ENCODE results near the gene NLGN1. TPM values are rescaled to one million over a fixed set of nuclear protein-coding genes. Genes with fewer than 3 reads are reported as not detected.

The NLGN1 gene
- total and polyA plus RNA-seq, 5 donors from 2014 or later: not detected

DNA sequence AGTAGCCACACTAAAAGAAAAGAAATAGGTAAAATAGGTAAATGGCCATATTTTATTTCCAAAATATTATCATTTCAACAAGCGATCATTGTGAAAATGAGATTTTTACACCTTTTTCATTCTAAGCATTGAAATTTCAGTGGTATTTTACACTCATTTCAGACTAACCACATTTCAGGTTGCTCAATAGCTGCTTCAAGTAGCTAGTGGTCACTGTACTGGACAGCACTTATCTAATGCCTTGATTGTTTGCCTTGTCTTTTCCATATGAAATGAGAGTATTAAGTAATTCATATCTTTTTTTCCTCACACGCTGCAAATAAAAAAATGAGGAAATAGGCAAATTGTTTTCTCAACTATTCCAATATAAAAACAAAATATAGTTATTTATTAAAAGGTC, 332.8 kb downstream of the NLGN1 start:
- Mint-ChIP-seq H3K27me3 (no peaks in the 10 kb centered on the region), H3K4me3 (no peak overlapping the region), H3K4me1 (no peaks in the 10 kb centered on the region), H3K36me3 (no peaks in the 10 kb centered on the region), H3K9me3 (peaks cover 0 to 9% (median 1%) of the 10 kb centered on the region in 7 donors), H3K27ac (no peak overlapping the region)
- Histone ChIP-seq H3K27me3 (ENCODE audit: control insufficient read depth, insufficient read depth, low read length) (no peaks in the 10 kb centered on the region), H3K27ac (ENCODE audit: insufficient read depth, low read length, poor library complexity, severe bottlenecking) (no peak overlapping the region), H3K4me1 (ENCODE audit: control insufficient read depth, insufficient read depth, low read length, poor library complexity, severe bottlenecking) (no peaks in the 10 kb centered on the region), H3K9me3 (ENCODE audit: control insufficient read depth in 2 of 2, low read length in 2 of 2) (no peaks in the 10 kb centered on the region), H3K36me3 (ENCODE audit: control insufficient read depth, insufficient read depth, low read length) (no peaks in the 10 kb centered on the region), H3K4me3 (ENCODE audit: low read depth, low read length) (no peak overlapping the region)
- ATAC-seq (ENCODE audit: low read depth in 2 of 2) (no peak), DNase-seq (no peak)

DNA sequence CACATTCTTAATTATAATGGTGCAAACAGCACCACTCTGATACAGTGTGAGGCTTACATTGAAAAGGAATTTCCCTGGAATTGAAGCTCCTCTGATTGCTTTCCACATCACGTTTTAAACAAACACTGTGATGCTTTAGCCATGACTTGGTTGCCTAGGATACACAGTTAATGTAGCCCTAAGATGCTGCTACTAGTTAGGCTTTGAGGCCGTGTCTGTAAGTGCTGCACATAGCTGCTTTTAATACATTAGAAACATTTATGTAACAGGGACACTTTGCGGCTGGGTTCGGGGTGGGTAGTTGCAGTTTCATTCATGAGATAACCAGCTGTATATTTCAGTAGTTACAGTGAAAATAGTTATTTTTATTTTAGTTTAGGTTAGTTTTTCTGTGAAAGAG, 334.7 kb downstream of the NLGN1 start:
- no peaks in the 10 kb centered on the region for H3K36me3 ChIP-seq (ENCODE audit: control insufficient read depth, insufficient read depth, low read length)
- Mint-ChIP-seq H3K27me3 (no peaks in the 10 kb centered on the region), H3K27ac (no peak overlapping the region), H3K9me3 (peaks cover 0 to 6% (median 2%) of the 10 kb centered on the region in 7 donors), H3K4me1 (no peaks in the 10 kb centered on the region), H3K4me3 (no peak overlapping the region), H3K36me3 (no peaks in the 10 kb centered on the region)
- ATAC-seq (ENCODE audit: low read depth in 2 of 2): no peak
- no peak overlapping the region for H3K4me3 ChIP-seq (ENCODE audit: low read depth, low read length)
- no peaks in the 10 kb centered on the region for H3K9me3 ChIP-seq (ENCODE audit: control insufficient read depth in 2 of 2, low read length in 2 of 2)
- no peaks in the 10 kb centered on the region for H3K4me1 ChIP-seq (ENCODE audit: control insufficient read depth, insufficient read depth, low read length, poor library complexity, severe bottlenecking)
- H3K27ac ChIP-seq (ENCODE audit: insufficient read depth, low read length, poor library complexity, severe bottlenecking): no peak overlapping the region
- no peaks in the 10 kb centered on the region for H3K27me3 ChIP-seq (ENCODE audit: control insufficient read depth, insufficient read depth, low read length)
- no peak for DNase-seq

DNA sequence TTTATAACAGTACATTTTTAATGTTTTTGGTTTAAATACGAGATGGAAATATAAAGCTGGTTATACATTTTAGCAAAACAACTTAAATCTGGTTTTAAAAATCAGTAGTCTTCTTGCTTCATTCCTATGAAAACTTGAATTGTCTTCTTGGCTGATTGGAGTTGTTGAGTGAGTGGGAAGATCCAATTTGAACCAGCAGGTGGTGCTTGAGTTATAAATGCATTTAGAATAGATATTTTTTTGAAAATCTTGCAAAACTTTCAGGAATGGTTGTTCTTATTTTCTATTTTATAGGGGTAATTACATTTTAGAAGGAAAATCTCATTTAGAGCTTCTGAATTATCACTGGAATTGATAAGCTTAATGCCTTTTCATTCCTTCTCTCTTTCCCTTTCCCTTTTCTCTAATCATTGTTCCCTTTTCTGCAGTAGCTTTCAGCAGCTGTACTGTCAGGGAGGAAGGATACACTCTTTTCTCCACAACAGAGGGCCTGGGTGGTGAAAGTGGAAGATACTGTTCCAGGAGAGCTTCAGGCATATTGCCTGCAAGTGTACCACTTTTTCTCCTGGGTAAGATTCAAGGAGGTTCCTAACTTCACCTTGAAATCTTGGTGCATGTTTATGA, 335.6 kb downstream of the NLGN1 start:
- no peak for DNase-seq
- ATAC-seq (ENCODE audit: low read depth in 2 of 2): no peak
- no peak overlapping the region for H3K27ac Mint-ChIP-seq

DNA sequence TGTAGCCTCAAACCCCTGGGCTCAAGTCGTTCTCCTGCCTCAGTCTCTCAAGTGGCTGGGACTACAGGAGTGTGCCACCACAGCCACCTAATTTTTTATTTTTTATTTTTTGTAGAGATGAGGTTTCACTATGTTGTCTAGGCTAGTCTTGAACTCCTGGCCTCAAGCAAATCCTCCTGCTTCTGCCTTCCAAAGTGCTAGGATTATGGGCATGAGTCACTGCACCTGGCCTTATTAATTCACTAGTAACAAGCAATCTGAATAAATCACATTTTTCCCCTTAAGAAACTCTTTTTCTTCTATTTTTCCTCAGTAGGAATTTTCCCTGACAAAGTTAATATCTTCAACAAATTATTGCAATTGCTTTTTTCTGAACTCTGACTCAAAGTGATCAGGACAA, 336.9 kb downstream of the NLGN1 start:
- Mint-ChIP-seq H3K4me3 (no peak overlapping the region), H3K36me3 (no peaks in the 10 kb centered on the region), H3K27me3 (no peaks in the 10 kb centered on the region), H3K27ac (no peak overlapping the region), H3K9me3 (peaks cover 0 to 14% (median 3%) of the 10 kb centered on the region in 7 donors), H3K4me1 (no peaks in the 10 kb centered on the region)
- Histone ChIP-seq H3K9me3 (ENCODE audit: control insufficient read depth in 2 of 2, low read length in 2 of 2) (no peaks in the 10 kb centered on the region), H3K27ac (ENCODE audit: insufficient read depth, low read length, poor library complexity, severe bottlenecking) (no peak overlapping the region), H3K4me1 (ENCODE audit: control insufficient read depth, insufficient read depth, low read length, poor library complexity, severe bottlenecking) (no peaks in the 10 kb centered on the region), H3K36me3 (ENCODE audit: control insufficient read depth, insufficient read depth, low read length) (no peaks in the 10 kb centered on the region), H3K4me3 (ENCODE audit: low read depth, low read length) (no peak overlapping the region), H3K27me3 (ENCODE audit: control insufficient read depth, insufficient read depth, low read length) (no peaks in the 10 kb centered on the region)
- ATAC-seq (ENCODE audit: low read depth in 2 of 2) (no peak), DNase-seq (no peak)

More for the DNA sequence above, 335.6 kb downstream of the NLGN1 start:
- Mint-ChIP-seq H3K27me3 (no peaks in the 10 kb centered on the region), H3K9me3 (peaks cover 0 to 6% (median 3%) of the 10 kb centered on the region in 7 donors), H3K36me3 (no peaks in the 10 kb centered on the region), H3K4me3 (no peak overlapping the region), H3K4me1 (no peaks in the 10 kb centered on the region)
- no peaks in the 10 kb centered on the region for H3K4me1 ChIP-seq (ENCODE audit: control insufficient read depth, insufficient read depth, low read length, poor library complexity, severe bottlenecking)
- H3K4me3 ChIP-seq (ENCODE audit: low read depth, low read length): no peak overlapping the region
- no peaks in the 10 kb centered on the region for H3K36me3 ChIP-seq (ENCODE audit: control insufficient read depth, insufficient read depth, low read length)
- H3K27ac ChIP-seq (ENCODE audit: insufficient read depth, low read length, poor library complexity, severe bottlenecking): no peak overlapping the region
- H3K27me3 ChIP-seq (ENCODE audit: control insufficient read depth, insufficient read depth, low read length): no peaks in the 10 kb centered on the region
- H3K9me3 ChIP-seq (ENCODE audit: control insufficient read depth in 2 of 2, low read length in 2 of 2): no peaks in the 10 kb centered on the region

DNA sequence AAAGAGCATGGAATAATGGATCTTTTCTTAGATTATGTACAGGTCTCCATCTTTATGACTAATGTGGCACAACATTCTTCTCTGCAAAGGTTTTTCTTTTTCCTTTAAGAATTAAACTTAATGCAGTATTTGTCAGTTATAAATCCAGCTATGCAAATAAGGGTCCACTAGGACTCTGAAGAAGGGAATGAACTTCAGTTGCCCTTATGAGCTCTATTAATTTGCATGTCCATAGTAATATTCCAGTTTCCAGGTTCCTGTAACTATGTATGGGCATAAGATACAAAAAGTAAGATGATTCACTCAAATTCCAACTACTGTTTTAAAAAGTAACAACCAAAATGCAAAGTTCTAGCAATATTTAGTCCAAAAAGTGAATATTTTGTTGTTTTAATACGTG, 337.4 kb downstream of the NLGN1 start:
- no peak for ATAC-seq (ENCODE audit: low read depth in 2 of 2)

DNA sequence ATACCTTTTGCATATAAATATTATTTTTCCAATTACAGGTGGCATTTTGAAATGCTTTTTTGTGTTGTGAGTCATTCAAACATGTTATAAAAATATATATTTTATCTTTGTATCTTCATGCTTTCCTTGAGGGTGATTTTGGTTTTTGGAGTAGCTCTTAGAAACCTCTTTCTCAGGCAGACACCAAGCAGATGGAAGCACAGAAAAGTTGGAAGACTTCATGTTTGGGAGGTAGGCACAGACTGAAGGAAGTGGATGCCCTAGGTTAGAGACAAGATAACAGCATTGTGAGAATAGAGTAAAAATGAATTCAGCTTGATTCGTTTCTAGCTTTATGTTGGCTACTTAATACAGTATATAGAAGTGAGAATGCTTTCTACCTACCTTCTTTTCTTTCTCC, 338.3 kb downstream of the NLGN1 start:
- Mint-ChIP-seq H3K4me3 (no peak overlapping the region), H3K4me1 (no peaks in the 10 kb centered on the region), H3K27ac (no peak overlapping the region), H3K27me3 (no peaks in the 10 kb centered on the region), H3K9me3 (peaks cover 0 to 18% (median 4%) of the 10 kb centered on the region in 7 donors), H3K36me3 (no peaks in the 10 kb centered on the region)
- ATAC-seq (ENCODE audit: low read depth in 2 of 2) (no peak), DNase-seq (no peak)
- Histone ChIP-seq H3K9me3 (ENCODE audit: control insufficient read depth in 2 of 2, low read length in 2 of 2) (no peaks in the 10 kb centered on the region), H3K36me3 (ENCODE audit: control insufficient read depth, insufficient read depth, low read length) (no peaks in the 10 kb centered on the region), H3K27me3 (ENCODE audit: control insufficient read depth, insufficient read depth, low read length) (no peaks in the 10 kb centered on the region), H3K4me3 (ENCODE audit: low read depth, low read length) (no peak overlapping the region), H3K4me1 (ENCODE audit: control insufficient read depth, insufficient read depth, low read length, poor library complexity, severe bottlenecking) (no peaks in the 10 kb centered on the region), H3K27ac (ENCODE audit: insufficient read depth, low read length, poor library complexity, severe bottlenecking) (no peak overlapping the region)

More for the DNA sequence above, 337.4 kb downstream of the NLGN1 start:
- no peak overlapping the region for H3K4me3 Mint-ChIP-seq
- no peak for DNase-seq
- H3K9me3 ChIP-seq (ENCODE audit: control insufficient read depth in 2 of 2, low read length in 2 of 2): no peaks in the 10 kb centered on the region
- no peaks in the 10 kb centered on the region for H3K4me1 ChIP-seq (ENCODE audit: control insufficient read depth, insufficient read depth, low read length, poor library complexity, severe bottlenecking)
- H3K27me3 Mint-ChIP-seq: no peaks in the 10 kb centered on the region
- H3K27ac ChIP-seq (ENCODE audit: insufficient read depth, low read length, poor library complexity, severe bottlenecking): no peak overlapping the region
- no peaks in the 10 kb centered on the region for H3K4me1 Mint-ChIP-seq
- no peak overlapping the region for H3K27ac Mint-ChIP-seq
- H3K9me3 Mint-ChIP-seq: peaks cover 0 to 14% (median 3%) of the 10 kb centered on the region in 7 donors
- H3K36me3 ChIP-seq (ENCODE audit: control insufficient read depth, insufficient read depth, low read length): no peaks in the 10 kb centered on the region
- H3K27me3 ChIP-seq (ENCODE audit: control insufficient read depth, insufficient read depth, low read length): no peaks in the 10 kb centered on the region
- H3K36me3 Mint-ChIP-seq: no peaks in the 10 kb centered on the region
- no peak overlapping the region for H3K4me3 ChIP-seq (ENCODE audit: low read depth, low read length)

DNA sequence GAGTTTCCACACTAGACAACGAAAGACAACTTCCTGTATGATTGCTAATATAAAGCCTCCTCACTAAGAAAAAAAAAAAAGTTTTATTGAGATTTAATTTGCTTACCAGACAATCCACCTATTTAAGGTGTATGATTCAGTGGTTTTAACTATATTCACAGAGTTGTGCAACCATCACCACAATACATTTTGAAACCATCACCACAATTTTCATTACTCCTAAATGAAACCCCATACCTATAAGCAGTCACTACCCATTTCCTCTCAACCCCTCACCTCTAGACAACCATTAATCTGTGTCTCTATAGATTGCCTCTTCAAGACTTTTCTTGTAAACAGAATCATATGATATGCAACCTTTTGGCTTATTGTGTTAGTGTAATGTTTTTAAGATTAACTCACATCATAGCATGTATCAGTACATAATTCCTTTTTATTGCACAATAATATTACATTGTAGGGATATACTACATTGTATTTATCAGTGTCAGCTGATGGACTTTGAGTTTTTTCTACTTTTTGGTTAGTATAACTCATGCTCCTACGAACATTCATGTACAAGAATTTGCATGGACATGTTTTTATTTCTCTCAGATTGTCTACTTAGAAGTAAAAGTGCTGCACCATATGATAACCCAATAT, 339.7 kb downstream of the NLGN1 start:
- Mint-ChIP-seq H3K36me3 (no peaks in the 10 kb centered on the region), H3K4me3 (no peak overlapping the region), H3K4me1 (no peaks in the 10 kb centered on the region), H3K27me3 (no peaks in the 10 kb centered on the region), H3K27ac (no peak overlapping the region), H3K9me3 (peaks cover 0 to 18% (median 4%) of the 10 kb centered on the region in 7 donors)
- no peak overlapping the region for H3K27ac ChIP-seq (ENCODE audit: insufficient read depth, low read length, poor library complexity, severe bottlenecking)
- no peaks in the 10 kb centered on the region for H3K9me3 ChIP-seq (ENCODE audit: control insufficient read depth in 2 of 2, low read length in 2 of 2)
- ATAC-seq (ENCODE audit: low read depth in 2 of 2) (no peak), DNase-seq (no peak)
- H3K4me1 ChIP-seq (ENCODE audit: control insufficient read depth, insufficient read depth, low read length, poor library complexity, severe bottlenecking): no peaks in the 10 kb centered on the region
- no peak overlapping the region for H3K4me3 ChIP-seq (ENCODE audit: low read depth, low read length)
- no peaks in the 10 kb centered on the region for H3K27me3 ChIP-seq (ENCODE audit: control insufficient read depth, insufficient read depth, low read length)
- no peaks in the 10 kb centered on the region for H3K36me3 ChIP-seq (ENCODE audit: control insufficient read depth, insufficient read depth, low read length)

DNA sequence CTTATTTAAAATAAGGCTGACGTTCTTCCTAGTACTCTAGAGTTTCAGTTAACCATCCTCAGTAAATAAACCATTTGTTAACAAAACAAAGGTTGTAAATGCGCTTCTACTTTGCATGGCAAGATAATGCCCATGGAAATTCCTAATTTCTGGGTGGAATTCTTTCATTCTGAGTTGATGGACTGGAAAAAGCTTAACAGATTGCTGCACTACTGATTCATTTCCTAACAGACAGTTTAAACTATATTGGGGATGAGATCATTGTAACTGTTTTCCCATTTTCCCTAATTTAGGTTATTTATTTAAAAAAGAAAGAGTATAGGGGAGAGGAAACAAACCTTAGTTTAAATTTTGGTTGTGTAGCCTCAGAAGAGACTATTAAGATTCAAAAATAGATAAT, 342.2 kb downstream of the NLGN1 start:
- no peak for DNase-seq
- H3K4me1 ChIP-seq (ENCODE audit: control insufficient read depth, insufficient read depth, low read length, poor library complexity, severe bottlenecking): no peaks in the 10 kb centered on the region
- H3K36me3 ChIP-seq (ENCODE audit: control insufficient read depth, insufficient read depth, low read length): no peaks in the 10 kb centered on the region
- no peak overlapping the region for H3K4me3 Mint-ChIP-seq
- no peaks in the 10 kb centered on the region for H3K9me3 ChIP-seq (ENCODE audit: control insufficient read depth in 2 of 2, low read length in 2 of 2)
- no peak overlapping the region for H3K27ac ChIP-seq (ENCODE audit: insufficient read depth, low read length, poor library complexity, severe bottlenecking)
- no peak overlapping the region for H3K4me3 ChIP-seq (ENCODE audit: low read depth, low read length)
- H3K27ac Mint-ChIP-seq: no peak overlapping the region
- H3K27me3 ChIP-seq (ENCODE audit: control insufficient read depth, insufficient read depth, low read length): no peaks in the 10 kb centered on the region
- H3K9me3 Mint-ChIP-seq: peaks cover 0 to 21% (median 4%) of the 10 kb centered on the region in 7 donors
- H3K4me1 Mint-ChIP-seq: no peaks in the 10 kb centered on the region
- H3K27me3 Mint-ChIP-seq: no peaks in the 10 kb centered on the region
- no peaks in the 10 kb centered on the region for H3K36me3 Mint-ChIP-seq
- no peak for ATAC-seq (ENCODE audit: low read depth in 2 of 2)

Data from CD4-positive, CD25-positive, alpha-beta regulatory T cell (primary cell).